GF-D8 (cell line): ENCODE data around the gene NARF.
"Not testable (repeated sequence)": the region's sequence is repeated elsewhere in the genome, so short reads cannot be mapped to it uniquely, and the experiment has no call there.

Experiments used
- DNase-seq: peaks from one replicate; lab custom pipeline; 2025; lab: John Stamatoyannopoulos, UW

The NARF gene

DNA sequence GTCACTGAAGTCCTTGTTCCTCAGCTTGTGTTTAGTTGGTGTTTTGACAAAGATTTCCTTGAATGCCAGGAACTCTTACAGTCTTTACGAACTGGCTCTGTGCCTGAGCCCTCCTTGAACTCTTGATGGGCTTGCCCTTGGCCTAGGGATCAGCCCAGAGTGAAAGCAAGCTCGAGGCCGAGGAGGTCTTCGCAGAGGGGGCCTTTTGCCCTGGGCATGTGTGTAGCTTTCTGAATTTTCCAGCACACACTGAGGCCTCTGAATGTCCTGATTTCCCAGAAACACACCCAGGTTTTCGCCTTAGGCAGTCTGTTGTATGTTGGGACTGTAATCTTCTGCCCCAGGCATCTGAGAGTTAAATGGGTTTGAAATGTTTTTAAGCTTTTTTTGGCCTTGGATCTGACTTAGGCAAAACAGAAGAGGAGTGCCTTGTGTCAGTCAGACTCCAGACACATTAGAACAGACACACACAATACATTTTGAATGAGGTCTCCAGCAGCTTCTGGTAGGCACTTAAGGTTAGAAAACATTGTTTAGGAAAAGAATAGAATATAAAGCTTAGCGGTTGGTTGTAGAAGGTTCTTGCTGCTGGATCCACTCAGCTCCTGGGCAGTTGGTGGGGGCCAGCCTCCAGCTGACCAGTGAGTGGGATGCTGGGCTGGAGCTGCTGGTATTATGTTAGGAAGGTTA, 78.1 kb downstream of the NARF start:
- DNase-seq, result no peak

DNA sequence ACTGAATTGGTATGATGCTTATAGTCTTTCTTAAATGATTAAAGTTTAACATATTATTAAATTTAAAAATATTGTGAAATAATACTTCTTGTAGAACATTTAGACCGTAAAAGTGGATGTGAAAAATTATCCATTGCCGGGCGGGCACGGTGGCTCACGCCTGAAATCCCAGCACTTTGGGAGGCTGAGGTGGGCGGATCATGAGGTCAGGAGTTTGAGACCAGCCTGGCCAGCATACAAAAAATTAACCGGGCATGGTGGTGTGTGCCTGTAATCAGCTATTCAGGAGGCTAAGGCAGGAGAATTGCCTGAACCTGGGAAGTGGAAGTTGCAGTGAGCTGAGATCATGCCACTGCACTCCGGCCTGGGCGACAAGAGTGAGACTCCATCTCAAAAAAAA, 78.7 kb downstream of the NARF start:
- not testable (repeated sequence) for DNase-seq

DNA sequence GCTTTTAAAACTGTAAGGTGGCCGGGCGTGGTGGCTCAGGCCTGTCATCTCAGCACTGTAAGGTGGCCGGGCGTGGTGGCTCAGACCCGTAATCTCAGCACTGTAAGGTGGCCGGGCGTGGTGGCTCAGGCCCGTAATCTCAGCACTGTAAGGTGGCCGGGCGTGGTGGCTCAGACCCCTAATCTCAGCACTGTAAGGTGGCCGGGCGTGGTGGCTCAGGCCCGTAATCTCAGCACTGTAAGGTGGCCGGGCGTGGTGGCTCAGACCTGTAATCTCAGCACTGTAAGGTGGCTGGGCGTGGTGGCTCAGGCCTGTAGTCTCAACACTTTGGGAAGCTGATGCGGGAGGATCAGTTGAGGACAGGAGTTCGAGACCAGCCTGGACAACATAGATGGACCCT, 80.5 kb downstream of the NARF start:
- DNase-seq, result not testable (repeated sequence)
